GM18520 (cell line): Measurements from ENCODE around the gene PPP1R1B.

Source experiments
- ATAC-seq: cut with Tn5 transposase; IDR thresholded peaks from one replicate; pipeline ENCODE4 v1.9.1; 2021; ENCODE audit not compliant: unreplicated experiment

Gene PPP1R1B

DNA sequence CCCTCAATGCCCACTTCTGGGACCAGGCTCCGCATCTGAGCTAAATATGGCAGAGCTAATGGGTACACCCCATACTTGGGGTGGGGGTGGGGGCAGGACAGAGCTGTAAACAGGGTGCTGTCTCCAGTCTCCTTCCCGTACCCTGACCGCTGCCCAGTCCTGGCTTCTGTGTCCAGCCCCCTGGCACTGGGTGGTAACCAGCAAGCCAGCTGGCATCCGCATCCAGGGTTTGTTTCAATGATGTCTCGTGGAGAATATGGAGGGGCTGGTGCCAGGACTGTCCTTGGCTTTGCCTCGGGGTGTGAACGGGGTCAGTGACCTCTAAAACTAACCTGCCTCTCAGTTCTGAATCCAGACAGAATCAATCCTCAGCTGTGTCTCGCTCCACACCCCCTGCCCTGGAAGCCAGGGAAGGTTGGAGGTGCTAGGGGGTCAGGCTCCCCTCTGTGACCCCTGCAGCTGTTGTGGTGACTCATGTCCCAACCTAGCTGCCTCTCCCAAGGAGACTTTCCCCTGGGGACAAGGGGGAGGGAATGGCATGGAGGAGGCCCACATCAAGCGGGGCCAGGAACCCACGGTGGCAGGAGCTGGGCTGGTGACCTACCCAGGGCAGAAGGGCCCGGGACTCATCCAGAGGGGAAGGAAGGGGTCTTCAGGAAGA lies 40.0 kb downstream of the PPP1R1B start:
- ATAC-seq = no peak

DNA sequence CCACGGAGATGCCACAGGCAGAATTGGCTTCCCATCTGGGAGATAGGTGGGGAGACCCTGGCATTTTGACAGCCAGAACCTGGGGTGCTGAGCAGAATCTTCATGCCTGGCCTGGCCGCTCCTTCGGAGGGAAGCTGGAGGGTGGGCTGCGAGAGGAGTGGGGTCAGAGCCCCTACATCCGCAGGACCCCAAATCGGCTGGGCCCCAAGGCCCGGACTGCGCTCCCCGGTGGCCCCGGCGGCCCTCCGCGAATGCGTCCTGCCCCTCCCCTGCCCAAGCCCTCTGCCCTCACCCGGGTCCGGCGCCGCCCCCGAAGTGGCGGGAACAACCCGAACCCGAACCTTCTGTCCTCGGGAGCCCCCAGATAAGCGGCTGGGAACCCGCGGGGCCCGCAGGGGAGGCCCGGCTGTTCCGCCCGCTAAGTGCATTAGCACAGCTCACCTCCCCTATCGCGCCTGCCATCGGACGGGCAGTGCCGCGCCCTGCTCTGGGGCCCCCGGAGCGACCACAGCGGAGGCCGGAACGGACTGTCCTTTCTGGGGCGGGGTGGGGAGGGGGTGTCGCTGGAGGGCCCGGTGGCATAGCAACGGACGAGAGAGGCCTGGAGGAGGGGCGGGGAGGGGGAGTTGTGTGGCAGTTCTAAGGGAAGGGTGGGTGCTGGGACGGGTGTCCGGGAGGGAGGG lies 40.7 kb downstream of the PPP1R1B start:
- no peak for ATAC-seq

DNA sequence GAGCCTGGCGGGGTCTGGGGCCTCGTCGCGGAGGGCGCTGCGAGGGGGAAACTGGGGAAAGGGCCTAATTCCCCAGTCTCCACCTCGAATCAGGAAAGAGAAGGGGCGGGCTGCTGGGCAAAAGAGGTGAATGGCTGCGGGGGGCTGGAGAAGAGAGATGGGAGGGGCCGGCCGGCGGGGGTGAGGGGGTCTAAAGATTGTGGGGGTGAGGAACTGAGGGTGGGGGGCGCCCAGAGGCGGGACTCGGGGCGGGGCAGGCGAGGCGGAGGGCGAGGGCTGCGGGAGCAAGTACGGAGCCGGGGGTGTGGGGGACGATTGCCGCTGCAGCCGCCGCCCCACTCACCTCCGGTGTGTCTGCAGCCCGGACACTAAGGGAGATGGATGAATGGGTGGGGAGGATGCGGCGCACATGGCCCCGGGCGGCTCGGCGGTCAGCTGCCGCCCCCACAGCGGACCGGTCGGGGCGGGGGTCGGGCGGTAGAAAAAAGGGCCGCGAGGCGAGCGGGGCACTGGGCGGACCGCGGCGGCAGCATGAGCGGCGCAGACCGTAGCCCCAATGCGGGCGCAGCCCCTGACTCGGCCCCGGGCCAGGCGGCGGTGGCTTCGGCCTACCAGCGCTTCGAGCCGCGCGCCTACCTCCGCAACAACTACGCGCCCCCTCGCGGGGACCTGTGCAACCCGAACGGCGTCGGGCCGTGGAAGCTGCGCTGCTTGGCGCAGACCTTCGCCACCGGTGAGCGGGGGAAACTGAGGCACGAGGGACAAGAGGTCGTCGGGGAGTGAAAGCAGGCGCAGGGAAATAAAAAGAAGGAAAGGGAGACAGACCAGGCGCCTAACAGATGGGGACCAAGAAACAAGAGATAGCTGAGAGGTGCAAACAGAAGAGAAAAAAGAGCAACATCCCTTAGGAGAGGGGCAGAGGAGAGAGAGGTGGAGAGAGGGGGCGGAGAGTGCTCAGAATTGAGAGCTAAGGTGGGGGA lies 41.5 kb downstream of the PPP1R1B start, which contains the start of gene PNMT:
Gene PNMT (plus strand): TSS at position 509 of the 980 bp plus-strand sequence. CDS start 23 bp downstream, at position 532.
- no peak for ATAC-seq

DNA sequence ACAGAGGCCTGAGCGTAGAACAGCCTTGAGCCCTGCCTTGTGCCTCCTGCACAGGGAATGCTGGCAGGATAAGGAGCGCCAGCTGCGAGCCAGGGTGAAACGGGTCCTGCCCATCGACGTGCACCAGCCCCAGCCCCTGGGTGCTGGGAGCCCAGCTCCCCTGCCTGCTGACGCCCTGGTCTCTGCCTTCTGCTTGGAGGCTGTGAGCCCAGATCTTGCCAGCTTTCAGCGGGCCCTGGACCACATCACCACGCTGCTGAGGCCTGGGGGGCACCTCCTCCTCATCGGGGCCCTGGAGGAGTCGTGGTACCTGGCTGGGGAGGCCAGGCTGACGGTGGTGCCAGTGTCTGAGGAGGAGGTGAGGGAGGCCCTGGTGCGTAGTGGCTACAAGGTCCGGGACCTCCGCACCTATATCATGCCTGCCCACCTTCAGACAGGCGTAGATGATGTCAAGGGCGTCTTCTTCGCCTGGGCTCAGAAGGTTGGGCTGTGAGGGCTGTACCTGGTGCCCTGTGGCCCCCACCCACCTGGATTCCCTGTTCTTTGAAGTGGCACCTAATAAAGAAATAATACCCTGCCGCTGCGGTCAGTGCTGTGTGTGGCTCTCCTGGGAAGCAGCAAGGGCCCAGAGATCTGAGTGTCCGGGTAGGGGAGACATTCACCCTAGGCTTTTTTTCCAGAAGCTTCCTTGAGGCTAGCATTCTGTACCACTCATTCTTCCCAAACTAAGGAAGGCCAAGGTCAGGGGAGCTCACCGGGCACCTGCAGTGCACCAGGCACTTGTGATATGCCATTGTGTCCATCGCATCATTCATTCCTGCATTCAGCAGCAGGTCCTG lies 43.4 kb downstream of the PPP1R1B start:
- ATAC-seq = no peak

DNA sequence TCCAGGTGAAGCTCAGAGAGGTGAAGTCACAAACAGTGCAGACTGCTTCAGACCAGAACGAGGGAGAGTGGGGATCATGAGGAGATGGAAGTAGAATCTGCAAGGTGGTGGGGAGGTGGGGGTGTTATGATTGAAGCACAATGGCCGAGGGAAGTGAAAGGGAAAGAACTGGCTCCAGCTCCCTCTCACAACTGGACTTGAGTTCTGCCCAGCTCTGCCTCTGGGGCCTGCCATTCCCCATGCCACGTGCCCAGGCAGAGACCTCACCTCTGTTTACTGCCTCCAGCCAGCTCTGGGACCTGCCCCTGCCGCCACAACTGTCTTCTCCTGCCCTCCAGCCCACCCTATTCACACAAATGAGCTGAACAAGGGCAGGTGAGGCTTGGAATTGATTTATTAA lies 44.0 kb downstream of the PPP1R1B start:
- ATAC-seq = no peak

DNA sequence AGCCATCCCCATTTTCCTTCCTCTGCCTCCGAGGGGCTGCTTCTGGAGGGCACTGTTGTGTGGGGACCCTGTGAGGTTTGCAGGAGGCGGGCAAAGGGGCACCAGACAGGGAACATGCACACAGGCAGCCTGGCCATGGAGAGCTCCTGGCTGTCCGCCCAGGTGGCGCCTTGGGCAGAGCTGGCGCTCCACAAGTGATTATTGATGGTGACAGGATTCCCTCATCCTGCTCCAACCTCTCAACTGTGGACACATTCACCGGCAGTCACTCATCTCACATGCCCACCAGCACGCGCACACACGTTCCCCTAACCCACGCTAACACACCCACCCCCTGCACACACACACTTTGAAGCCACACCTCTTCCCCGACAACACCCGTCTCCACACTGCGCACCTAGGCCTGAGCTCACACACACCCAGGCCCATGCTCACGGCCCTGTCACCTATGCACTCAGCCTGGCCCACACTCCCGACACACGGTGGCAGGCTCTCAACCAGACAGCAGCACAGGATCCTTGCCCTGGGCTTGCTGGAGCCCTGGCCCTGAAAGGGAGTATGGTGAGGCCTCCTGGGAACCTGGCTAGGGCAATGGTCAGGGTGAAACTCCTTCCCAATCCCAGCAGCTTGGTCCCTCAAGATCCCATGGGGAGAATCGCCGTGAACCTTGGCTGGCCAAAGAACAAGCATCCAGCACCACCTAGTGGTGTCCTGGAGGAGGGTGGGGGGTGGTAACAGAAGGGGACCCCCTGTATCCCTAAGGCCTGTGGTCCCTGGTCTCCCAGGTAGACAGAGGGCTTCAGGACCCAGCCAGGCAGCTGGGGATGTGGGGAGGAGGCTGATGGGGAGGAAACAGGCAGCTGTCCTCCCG lies 45.1 kb downstream of the PPP1R1B start:
- no peak for ATAC-seq

DNA sequence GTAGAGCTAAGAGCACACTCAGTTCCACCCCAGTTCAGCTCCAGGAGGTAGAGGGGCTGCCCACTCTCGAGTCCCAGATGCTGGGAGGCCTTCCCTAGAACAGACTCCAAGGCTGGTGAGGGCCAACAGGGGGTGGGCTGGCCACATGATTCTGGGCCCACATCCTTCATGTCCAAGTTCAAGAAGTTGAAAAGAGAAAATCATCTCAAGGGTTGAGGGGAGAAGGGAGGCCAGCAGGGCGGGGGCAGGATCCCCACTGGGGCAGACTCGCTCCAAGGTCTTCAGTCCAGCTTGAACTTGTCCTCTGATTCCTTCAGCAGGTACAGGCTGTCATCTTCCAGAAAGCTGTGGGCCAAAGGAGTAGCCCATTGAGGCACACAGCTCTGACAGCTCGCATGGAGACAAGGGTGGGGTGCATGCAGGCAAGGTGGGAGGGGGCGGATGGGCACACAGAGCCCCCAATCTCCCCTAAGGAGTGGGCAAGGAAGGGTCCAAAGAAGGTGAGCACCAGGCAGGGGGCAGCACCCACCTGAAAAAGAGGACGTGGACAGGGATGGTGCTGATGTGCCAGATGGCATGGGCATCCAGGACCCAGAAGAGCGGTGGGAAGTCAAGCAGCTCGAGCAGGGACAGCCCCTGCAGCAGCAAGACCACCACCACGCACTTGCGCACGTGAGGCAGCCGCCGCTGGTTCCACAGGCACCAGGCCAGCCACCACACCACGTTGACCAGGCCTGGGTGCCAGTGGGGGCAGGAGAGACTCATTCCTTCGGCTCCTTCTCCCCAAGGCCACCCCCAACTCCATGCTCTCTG lies 46.0 kb downstream of the PPP1R1B start:
- no peak for ATAC-seq

DNA sequence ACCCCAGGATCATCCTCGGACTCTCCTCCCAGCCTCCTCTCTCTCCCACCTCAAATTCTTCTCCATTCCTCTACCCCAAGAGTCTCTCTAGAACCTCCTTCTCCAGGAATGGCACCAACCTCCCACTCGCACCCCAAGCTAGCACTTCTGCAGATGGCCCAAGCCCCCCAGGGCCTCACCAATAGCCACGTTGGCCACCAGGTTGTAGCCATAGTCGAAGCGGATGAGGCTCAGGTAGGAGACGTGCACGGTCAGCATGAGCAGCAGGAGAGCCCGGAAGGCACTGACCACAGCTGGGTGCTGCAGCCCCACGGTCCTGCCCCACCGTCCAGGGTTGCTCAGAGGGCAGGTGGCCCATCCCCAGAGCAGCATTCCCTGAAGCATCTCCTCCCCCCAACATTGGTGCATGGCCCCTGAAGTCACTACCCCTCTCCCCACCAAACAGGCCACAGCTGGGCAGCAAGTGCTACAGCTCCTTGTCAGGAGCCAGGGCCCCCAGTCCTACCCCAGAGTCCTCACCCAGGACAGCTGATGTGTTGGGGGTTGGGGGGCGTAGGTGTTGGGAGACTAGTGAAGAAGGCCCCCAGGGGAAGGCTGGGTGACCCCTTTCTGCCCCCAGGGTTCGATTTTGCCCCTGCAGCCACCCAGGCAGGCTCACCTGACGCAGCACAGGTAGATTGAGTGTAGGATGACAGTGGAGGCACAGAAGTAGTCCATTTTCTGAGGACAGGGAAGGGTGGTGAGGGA lies 46.8 kb downstream of the PPP1R1B start:
- no peak for ATAC-seq

DNA sequence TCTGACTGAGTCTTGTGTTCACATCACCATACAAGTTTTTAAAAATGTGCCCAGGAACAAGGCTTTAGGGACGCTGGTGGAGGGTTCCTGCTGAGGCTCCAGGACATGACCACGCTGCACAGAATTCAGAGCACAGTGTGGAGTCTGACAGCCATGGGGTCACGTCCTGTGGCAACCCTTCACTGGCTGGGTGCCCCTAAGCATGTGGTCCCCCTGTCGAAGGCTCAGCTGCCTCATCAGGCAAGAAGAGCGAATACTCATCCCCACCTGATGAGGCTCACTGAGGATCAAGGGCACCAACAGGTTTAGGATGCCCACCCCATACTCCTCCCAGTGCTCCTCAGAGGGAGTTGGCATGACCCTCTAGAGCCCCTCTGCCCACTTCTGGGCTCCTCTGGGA lies 47.4 kb downstream of the PPP1R1B start:
- no peak for ATAC-seq

DNA sequence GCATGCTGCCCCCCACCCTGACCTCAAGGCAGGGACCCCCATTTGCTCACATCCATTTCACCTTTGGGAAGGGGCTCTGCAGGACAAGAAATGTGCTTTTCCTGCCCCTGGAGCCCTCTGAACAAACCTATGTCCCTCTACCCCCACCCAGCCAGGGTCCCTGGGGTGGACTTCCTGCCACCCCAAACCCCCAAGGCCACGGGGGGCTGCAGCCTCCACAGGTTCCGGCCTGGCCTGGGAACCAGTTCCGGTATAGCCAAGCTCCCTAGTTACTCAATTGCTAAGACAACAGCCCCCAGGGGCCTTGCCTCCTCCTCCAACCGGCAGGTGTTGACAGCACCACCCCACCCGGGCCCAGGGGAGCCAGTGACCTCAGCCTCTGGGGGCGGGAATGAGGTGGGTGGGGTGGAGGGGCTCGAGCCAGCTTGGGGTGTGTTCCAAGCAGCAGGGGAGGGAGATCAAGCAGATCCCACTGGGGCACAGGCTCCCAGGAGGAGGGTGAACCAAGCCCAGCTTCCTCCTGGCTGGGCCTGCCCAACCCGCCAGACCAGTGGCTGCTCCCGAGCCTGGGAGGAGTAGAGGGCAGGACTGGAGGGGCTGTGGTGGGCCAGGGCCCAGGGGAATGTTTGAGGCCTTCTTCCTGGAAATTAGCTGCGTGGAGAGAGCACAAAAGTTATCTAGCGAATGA lies 48.1 kb downstream of the PPP1R1B start:
- ATAC-seq = no peak

DNA sequence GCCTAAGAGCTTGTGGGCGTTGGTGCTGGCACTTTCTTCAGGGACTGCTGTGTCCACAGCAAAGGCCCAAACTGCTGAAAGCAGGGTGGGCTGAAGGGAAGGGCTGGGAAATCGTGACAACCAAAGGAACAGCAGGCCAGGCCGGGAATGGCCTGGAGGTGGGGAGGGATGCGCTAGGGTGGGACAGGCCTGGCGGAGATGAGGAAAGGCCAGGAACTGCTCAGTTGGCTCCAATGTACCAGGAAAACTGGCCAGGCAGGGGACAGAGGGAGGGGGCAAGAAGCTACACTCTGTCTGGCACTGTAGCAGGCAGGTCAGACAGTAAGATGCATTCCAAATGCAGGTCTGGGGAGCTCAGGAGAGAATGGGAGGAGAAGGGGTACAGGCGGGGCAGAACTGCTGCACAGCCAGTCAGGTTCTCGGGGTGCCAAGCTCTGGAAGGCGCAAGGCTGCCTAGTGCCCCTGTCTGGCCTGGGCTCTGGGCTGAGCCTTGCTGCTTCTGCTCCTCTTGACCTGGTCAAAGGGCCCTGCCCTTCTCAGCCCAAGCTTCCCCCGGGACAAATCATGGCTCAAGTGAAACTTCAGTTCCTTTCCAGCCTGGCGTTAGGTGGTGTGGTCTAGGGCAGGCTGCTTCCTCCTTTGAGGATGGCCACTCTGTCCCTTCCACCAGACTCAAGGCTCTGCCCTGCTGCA lies 48.8 kb downstream of the PPP1R1B start:
- ATAC-seq = no peak

DNA sequence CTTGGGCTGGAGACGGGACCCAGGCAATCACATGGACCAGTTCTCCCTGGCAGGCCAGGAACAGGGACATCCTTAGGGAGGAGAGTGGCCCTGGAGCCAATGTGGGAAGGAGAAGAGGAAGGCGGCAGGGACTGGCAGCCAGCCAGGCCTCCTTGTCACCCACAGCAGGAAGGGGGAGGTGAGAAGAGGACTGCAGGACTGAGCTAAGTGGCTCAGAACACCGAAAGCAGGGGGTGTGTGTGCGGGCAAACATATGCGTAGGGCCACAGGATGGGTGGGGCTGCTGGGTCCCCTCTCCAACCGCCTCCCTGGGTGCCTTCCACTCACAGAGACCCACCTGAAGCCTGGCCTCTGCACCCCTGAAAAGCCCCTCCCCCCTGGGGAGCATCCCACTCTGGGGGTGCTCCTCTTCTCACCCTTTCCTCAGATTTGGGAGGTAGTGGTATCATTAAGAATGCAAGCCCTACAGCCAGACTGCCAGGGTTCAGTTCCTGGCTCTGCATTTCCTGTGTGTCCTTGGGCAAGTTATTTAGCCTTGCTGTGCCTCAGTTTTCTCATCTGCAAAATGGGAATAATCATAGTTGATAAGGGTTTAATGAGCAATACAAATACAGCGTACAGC lies 49.6 kb downstream of the PPP1R1B start:
- ATAC-seq = no peak

DNA sequence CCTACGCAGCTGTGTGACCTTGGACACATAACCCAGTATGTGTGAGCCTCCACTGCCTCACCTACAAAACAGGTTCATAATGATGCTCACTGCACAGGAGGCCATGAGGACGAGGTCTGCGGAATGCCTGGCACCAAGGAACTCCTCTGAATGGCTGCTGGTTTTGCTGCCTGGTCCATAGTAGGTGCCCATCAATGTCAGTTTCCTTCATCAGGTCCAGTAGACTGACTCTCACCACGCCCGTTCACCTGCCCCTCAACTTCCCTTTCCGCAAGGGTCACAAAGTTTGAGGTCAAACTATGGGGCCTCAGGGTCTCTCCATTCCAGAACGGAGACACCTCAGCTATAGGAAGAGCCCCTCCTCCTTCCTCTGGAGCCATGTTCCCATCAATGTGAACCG lies 50.3 kb downstream of the PPP1R1B start:
- ATAC-seq = no peak

DNA sequence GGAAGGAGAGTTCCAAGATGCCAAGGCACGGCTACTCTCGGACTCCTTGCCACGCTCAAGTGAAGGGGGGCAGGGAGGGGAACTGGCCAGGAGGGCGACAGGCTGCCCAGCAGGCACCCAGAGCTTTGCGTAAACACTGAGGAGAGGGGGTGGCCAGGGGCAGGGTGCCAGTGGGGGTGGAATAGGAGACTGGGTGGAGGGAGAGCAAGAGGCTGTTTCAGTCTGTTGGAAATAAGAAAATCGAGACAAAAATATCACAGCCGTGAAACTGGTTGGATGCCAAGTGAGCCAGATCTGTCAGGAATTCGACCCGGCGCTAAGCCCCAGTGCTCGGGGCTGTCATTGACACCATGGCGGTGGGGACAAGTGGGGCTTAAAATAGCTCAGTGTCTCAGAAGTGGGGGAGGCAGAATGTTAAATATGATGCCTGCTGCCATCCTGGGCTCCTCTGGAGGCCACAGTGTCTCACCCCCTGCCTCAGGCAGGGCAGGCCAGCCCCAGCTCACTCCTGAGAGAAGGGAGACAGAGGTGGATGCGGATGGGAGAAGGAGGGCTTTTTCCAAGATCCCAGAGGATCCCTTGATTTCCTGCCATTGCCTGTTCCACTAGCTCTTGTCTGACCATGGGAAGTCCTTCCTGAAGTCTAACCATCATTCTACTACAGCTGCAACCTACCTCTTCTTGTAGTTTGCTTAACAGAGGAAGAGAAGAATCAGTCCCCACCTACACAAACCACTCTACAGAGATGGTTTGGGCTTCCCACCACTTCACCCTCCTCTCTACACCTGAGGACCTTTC lies 51.0 kb downstream of the PPP1R1B start:
- no peak for ATAC-seq

DNA sequence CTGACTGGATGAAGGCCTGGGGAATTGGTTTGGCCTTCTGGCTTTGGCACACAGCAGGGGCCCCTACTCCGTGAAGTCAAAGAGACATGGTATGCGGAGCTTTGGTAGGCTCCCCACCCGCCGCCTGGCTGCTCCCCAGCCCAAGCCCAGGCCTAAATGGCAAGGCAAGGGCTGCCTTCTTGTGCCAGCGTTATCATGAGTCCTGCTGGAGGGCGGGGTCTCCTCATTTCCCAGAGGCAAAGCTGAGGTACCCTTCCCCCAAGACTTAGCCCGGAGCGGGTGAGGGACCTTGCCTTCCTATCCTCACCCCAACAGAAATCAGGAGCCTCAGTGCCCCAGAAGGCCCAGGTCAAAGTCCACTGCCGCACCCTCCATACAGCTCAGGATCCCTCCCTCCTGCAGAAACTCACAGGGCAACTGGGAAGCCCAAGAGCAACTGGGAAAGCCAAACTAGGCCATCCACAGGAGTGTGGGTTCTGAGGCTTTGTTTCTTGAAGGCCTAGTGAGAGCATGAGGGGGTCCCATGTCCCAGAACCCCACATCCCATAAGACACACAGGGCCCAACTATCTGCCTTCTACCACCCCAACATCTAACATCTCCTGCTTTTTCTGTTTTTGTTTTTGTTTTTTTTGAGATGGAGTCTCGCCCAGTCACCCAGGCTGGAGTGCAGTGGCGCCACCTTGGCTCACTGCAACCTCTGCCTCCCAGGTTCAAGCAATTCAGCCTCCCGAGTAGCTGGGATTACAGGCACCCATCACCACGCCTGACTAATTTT lies 51.8 kb downstream of the PPP1R1B start:
- no peak for ATAC-seq
